Fibroblast of peridontal ligament (primary cell): ENCODE data around the gene KRT81.
"Not testable (repeated sequence)": the region's sequence is repeated elsewhere in the genome, so short reads cannot be mapped to it uniquely, and the experiment has no call there.

Source experiments
- DNase-seq: peaks from one replicate; pipeline ENCODE4 v3.0.0-alpha.2; 2010; ENCODE audit errors: extremely low read depth

The KRT81 gene

DNA sequence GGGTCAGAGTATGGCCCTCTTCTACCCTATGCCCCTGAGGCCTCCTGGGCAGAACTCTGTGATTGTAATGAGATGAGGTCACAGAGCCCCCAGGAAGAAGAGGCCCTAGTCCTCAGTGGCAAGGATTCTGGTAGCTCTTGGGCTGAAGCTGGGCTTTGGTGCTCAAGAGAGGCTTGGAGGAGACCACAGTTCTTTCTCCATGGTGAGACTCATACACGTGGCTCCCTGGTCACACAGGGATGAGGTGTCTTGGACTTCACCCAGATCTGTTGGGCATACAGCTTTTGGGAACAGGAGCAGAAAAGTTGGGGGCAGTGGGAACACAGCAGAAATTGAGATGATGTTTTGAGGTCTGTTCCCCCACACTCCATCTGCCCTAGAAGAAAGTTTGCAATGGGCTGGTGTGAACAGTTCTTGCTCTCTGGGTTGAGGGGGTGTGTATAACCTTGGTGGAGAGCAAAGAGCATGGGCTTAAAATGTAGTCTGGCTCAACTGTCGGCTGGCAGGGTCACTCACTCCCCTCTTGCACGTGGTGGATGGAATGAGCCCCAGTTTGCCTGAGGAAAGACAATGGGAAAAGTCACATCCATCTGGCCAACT lies 16.7 kb downstream of the KRT81 start, which contains the start of gene KRT86:
Gene KRT86, plus strand, starts transcription at position 125 of the 600 bp plus-strand sequence. CDS start 27,272 bp downstream, outside the sequence.
- DNase-seq, result no peak

DNA sequence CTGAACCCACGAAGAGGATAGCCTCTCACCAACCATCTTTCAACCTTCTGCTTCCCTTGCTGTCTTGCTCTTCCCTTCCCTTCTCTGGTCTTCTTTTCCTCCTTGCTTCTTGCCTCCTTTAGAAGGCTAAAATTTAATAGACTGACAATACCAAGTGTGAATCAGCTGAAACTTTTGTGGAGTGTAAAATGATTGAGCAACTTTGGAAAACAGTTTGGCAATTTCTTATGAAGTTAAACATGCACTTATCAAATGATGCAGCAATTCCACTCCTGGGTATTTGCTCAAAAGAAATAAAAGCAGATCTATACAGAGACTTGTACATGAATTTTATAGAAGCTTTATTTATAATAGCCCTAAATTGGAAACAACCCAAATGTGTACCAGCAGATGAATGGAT lies 20.2 kb downstream of the KRT81 start:
- no peak for DNase-seq

DNA sequence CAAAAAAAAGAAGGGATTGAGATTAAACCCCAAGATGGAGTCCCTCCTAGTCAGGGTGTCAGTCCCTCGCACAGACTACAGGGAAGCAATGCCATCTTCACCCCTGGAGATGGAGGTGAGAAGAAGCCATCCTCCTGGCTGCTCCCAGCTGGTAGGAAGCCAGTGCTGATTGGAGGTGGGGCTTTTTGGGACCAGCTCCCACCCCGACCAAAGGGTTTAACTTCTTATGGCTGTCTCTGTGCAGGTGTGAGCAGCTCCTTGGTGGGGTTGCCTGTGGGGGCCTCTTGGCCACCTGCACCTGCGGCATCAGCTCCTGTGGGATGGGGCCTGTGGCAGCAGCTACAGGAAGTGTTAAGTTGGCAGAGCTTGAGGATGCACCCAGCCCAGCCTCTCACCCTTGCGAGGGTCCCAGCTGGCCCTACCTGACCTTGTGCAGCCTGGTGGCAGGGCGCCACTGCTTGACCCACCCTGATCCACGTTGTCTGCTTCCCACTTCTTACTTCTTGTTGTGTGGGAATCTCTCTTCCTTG lies 20.7 kb downstream of the KRT81 start:
- no peak for DNase-seq

DNA sequence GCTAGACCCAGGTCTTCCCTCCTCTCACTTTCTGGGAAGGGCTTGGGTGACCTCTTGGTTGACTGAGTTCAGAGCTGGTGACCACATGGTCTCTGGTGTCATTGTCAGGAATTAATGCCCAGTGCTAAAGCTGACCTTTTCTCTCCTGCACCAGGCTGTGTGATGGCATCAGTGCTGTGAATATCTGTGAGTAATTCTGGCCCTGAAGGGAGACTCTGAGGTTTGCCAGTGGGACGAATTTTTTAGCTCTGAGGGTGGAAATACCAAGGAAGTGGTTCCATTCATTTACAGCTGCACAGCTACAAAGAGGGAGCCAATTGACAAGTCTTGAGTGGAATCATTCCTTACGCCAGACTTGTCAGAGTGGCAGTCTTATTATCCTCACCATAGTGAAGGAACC lies 23.1 kb downstream of the KRT81 start:
- no peak for DNase-seq

DNA sequence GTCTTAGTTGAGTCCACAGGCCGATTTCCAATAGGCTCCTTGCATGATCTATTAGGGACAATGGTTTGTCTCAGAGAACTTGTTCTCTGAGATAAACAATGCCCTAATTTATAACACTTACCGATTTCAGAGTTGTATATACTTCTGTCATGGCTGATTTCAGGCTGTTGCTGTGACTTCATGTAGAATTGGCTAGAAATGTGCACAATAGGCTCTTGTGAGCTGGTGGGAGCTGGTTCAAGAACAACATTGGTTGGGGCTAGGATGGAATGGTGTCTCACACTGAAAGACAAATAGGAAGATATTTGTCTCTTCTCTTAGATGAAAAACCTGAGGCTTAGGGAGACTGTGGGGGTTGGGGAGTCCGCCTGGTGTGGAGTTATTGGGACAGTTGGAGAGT lies 23.6 kb downstream of the KRT81 start:
- DNase-seq, result no peak

DNA sequence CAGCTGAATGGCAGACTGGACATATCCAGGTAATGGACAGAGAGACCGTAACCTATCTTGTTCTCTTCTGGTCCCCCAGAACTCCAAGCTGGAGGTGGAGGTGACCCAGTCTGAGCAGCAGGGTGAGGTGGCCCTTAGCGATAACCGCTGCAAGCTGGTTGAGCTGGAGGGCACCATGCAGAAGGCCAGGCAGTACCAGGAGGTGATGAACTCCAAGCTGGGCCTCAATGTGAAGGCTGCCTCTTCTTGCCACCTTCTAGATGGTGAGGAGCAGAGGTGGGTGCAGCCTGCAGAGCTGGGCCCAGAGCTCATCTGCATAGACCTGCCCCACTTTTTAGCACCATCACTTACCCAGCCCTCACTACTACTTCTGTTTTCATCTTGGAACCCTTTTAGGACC lies 24.1 kb downstream of the KRT81 start:
- no peak for DNase-seq

DNA sequence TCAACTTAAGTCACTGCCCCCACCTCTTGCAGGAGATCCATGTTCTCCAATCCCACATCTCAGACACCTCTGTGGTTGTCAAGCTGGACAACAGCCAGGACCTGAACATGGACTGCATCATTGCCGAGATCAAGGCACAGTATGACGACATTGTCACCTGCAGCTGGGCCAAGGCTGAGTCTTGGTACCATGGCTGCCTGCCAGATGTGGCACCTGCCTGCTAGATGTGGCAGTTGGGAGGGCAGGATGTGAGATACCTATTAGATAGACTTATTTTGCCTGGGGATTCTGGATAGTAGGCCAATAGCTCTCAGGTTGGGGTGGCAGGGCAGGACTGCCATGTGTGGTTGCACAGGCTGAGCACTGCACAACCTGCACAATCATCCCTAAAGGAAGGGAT lies 24.8 kb downstream of the KRT81 start:
- DNase-seq, result no peak

DNA sequence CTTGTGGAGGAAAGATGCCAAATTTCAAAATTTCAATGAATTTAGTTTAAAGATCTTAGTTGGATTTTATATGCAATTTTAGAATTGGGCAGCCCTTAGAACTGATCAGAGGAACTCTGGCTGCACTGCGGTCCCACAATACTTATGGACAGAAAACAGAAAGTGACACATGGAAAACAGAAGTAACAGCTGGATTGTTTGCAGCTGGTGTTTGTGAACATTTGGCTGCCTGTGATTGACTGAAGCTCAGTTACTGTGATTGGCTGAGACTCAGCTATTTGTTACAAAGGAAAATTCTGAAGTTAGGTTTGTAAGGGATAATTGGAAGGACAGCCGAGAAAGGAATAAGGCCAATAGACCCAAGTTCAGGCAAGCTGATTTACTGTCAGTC lies 26.9 kb downstream of the KRT81 start:
- DNase-seq, result peak; percentile 39

DNA sequence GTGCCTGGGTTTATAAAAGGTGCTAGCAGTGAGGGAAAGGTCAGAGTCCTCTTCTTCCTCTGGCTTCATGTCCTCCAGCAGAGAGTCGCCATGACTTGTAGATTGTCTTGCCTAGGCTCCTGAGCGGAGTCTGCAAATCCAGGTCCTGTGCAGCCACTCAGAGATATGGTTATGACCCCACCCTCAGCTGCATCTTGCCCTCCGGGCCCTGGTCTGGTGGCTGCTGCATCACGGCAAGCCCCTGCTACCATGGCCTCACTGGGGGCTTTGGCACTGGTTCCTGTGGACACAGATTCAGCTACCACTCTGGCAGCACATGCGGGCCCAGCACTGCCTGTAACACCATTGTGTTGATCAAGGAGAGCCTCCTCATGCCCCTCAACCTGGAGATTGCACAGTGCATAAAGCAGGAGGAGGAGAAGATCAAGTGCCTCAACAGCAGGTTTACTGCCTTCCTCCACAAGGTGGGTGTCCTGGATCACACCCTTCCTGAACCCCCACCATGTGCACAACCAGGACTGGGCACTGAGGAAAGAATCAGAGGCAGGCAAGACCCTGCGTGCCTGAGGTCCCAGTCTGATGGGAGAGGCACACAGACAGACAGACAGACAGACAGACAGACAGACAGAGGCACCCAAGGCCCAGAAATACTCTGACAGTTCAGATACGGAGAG lies 27.4 kb downstream of the KRT81 start:
- no peak for DNase-seq

DNA sequence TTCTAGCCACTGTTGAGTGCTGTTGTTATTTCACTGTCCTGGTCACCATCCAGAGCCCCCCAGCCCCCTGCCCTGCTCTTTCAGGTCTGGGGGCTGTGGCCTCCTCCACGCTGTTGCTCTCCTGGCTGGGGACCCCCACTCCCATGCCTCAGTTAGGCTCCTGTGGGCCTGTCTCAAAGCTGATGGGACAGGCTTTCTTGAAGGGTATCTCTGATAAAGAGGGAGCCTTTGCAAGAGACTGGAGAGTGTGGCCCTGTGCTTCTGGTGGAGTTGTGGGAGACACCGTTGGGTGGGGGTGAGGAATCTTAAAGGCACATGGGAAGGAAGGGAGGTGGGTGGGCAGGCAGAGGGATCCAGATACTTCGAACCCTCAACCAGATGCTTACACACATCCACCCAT lies 29.0 kb downstream of the KRT81 start:
- no peak for DNase-seq

DNA sequence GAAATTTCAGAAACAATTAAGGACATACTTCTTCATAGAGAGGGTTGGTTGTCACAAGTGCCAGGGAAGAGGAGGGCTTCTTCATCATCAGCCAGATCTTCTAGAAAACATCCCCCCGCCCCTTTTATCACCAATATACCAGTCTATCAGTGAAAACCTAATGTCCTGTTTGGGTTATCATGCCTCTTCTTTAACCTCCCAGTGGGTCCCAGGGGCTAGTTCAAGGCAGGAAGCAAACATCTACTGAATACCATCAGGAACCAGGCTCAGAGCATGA lies 30.2 kb downstream of the KRT81 start:
- no peak for DNase-seq

DNA sequence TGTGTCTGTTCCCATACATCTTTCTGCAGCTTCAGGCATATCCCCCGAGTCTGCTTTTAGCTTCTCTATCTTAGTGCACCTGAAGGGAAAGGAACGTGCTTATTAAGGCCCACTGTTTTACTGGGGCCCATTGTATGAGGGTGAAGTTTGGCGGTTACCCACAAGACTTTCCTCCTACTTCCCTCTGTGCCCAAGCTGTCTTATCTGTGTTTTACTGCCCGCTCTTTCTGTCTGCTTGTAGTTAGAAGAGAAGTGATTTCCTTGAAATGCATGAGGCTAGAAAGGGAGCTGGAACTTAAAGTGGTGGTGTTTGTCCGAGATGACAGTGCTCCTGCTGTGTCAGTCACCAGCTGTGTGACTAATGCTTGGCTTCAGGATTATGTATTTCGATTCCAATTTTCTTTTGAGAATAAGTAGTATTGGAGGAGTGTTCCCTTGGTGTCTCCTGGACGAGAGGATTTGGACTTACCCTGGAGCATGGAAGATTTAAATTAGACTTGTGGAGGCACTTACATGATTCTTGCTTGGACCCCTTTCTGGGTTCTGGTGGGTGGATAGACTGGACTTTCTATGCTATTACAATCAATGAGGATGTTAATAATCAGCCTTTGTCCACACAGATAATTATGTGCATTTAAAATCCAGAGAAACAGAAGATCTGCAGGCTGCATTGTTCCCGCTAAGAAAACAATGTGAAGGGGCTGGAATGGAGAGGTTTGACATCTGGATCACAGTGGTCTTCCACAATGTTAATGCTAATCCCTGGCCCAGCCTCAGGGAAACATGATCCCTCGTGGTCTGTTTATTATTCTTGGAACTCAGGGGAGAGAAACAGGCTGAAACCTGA lies 30.8 kb downstream of the KRT81 start:
- peak; percentile 62 for DNase-seq

DNA sequence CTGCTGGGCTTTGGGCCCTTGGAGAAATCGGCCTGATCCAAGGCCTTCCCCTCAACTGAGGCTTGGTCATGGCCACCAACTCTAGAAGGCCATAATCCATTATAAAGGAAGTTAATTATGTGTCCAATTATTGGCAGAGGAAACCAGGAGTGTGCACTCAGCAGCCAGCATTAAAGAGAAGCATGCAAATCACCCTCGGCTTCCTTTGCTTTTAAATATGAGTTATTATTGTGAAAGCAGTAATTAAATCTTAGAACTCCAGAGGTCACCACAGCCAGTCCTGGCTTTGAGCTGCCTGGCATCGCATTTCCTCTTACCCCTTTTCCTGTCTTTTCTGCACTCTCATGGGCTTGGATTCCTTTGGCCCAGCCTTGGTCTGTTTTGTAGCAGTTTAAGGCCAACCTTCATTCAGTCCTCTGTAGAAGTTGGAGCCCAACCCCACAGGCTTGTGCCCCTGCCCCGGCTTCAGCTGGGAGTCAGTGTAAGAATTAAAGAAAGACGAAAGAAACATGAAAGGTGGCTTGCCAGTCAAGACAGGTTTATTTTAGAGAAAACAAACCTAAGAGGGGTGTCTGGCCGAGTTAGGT lies 31.6 kb downstream of the KRT81 start:
- DNase-seq, result peak; percentile 62

DNA sequence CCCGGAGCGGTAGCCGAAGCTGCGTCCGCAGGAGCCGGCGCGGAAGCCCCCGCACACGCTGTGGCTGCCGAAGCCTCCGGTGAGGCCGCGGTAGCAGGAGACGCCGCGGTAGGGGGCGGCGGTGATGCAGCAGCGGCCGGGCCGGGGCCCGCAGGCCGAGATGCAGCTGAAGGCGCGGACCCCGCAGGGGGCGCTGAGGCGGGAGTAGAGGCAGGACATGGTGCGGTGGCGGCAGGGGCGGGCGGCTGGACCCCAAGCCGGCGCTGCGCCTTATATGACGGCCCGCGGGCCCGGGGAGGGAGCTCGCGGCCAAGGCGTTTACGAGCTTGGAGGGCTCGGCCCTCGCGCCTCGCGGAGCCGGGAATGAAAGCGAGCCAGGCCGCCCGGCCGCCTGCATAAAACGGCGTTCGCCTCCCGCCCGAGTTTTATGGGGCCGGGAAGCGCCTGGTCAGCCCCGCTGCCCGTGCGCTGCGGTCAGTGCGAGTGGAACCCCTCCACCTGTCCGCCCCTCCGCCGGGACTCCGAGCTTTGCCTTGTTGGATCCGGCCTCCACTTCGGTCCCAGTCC lies 32.9 kb downstream of the KRT81 start:
- DNase-seq, result no peak

DNA sequence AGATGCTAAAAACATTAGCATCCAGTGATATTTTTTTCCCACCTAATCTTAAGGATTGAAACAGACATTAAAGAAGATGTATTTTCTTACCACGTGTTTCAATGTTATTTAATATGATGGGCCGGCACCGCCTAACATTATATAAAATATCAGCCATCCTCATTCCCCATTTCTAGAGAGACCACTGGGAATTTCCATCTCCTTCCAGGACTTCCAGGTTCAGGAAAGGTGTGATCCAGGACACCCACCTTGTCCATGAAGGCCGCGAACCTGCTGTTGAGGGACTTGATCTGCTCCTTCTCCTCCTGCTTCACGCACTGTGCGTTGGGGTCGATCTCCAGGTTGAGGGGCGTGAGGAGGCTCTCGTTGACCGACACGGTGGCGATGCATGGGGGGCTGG lies 33.4 kb downstream of the KRT81 start:
- not testable (repeated sequence) for DNase-seq

DNA sequence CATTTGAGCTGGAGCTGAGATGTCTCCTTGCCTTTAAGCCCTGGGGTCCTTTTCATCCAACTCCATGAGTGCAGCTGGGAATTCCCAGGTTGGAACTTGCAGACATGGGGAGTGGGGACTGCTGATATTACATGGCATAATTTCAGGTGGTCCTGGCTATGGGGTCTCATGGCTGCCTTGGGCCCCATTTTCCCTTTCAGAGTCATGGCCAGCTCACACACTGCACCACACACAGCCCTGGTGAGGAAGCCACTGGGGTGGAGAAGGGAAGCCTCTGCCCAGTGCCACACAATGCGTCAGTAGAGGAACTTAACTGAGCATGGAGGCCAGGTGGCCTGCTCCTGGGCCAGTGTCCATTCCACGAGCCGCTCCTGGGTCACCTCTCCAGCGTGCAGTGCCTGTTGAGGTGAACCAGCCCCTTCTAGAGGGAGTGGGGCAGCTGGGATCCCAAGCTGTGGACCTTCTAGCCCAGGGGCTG lies 34.2 kb downstream of the KRT81 start:
- DNase-seq, result no peak

DNA sequence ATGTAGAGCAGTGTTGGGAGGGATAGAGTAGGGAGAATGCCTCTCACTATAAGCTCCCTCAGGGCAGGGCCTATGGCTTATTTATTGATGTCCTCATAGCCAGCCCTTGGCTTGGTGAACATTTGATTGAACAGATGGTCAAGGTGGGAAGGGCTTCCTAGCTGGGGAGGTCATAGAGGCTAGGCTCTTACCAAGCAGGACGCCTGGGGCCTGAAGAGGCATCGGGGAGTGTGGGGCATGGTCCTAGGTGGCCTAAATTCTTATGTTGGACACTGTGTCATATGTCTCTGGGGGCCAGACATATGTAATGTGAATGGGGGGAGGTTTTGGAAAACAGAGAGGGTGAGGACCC lies 34.8 kb downstream of the KRT81 start:
- no peak for DNase-seq

DNA sequence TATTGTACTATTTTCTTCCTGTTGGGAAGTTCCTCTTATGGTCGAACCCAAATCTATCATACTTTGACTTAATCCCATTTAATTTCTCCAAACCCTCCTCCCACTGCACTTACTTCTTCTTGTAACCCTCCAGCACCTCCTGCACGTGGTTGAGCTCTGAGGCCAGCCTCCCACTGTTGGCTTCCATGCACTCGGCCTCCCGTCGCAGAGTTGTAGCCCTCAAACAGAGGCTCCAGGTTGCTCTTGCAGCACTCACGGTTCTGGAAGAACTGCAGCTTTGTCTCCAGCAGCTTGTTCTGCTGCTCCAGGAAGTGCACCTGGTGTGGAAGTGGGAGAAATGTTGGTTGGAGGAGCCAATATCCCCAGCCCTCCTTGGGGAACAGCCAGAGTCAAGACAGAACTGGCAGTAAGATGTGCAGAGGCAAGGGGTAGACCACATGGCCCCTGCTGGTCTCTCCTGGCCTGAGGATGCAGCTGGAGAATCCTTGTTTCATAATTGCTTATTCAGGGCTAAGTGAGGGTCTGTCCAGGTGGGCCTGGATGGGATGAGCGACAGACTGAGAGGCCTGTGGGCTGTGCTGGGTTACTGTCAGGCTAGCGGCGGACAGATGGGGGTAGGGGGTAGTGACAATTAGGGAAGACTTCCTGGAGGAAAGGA lies 35.3 kb downstream of the KRT81 start:
- DNase-seq, result no peak

DNA sequence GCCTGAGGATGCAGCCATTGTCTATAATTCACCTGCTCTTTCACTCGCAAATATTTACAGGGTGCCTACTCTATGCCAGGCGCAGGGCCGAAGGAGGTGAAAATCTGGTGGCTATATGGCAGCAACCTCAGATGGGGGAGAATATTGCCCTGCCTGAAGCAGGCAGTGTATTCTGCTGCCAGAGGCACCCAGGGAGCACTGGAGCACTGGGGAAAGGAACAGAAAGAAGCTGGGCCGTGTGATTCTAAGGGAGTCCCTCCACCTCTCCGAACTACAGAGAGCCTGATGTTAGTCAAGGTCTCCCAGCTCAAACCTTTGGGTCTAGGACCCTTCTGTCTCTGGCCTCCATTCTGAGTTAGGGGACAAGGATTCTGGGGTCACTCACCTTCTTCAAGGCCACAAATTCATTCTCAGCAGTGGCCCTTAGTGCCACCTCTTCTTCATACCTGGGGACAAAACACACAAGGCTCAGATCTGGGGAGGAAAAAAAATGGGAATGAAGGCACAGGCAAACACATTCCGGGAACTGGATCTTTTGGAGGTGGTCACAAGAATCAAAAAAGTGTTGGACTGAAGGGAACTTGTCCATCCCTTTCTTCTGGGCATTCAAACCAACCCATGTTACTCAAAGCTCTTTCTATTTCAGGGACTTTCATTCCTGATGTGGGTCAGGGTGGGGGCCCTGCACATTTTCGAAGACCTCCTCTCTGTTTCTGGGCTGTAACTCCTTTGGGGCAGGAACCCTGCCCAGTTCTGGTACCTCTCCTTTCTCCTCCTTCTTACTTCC lies 36.2 kb downstream of the KRT81 start:
- no peak for DNase-seq

DNA sequence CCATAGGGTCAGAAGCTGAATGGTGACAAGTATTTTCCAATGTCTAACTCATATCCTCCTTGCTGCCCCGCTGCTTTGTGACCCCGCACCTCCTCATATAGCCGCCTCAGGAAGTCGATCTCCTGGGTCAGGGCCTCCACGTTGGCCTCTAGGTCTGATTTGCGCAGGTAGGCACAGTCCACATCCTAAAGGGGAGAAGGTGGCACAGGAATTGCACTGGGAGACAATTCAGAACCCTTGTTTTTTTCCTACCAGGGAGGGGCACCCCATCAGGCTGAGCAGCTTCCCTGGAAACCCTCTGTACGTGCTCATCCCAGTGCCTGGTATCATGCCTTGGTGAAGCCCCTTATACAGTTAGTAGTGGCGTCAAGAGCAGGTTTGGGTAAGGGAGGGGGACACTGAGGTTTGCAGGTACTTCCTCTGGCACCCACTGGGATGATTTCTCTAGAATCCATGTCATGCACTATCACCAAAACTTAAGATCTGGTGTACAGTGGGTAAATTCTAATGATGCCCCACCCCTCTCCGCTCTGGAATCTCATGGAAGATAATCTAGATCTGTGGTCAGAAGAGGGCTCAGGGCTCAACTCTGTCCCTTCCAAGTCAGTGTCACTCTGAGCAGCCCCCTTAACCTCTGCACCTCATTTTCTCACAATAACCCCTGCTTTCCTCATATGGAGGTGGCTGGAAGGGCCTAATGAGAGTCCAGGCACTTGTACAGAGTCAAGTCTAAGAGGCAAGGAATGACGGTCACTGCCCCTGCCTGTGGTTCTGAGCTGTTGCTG lies 37.0 kb downstream of the KRT81 start:
- DNase-seq, result no peak
